Measurements from ENCODE around the gene RAD51B. TPM values are rescaled to one million over a fixed set of nuclear protein-coding genes. Genes with fewer than 3 reads are reported as not detected.

The RAD51B gene
- total and polyA plus RNA-seq, 2 donors (not counting 1 experiment from before 2014, with no cell fraction given): 4.6 to 16.3 TPM

DNA sequence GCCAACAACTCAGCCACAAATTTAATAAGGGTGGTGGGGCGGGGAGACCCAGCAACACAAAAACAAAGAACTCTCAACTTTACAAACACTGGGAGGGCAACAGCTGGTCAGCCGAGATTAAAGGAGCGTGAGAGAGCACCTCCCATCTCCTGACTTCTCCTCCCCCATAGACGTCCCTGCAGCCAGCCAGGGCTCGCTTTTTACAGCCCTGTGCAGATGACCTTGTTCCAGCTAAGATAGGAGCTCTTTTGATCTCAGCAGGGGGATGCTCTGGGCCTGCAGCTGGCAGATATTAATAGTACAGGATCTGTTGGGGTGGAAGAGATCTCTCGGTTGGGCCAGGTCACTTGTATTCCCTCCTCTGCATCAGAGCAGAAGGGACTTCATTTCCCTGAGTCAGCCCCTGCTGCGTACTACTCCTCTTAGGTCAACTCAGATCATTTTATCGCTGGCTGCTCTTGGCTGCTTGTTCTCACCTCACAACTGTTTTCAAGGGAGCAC is 475.8 kb downstream of the RAD51B start:
- no peak overlapping the region for H3K27ac ChIP-seq (ENCODE audit: insufficient read depth, low read length)
- H3K9me3 ChIP-seq (ENCODE audit: control insufficient read depth, insufficient read depth, low read depth, low read length): no peaks in the 10 kb centered on the region
- no peak overlapping the region for H2AFZ ChIP-seq (ENCODE audit: low read length)
- TF ChIP-seq CTCF (conservative IDR thresholded peaks at IDR 0.05 in 1 of 2, IDR thresholded peaks at IDR 0.05 in 1 of 2; ENCODE audit: low read depth in 1 of 2, low read length in 2 of 2) (no peak), EZH2 (IDR thresholded peaks at IDR 0.05; ENCODE audit: low read length, missing control alignments) (no peak)
- no peaks in the 10 kb centered on the region for H3K79me2 ChIP-seq (ENCODE audit: control insufficient read depth, insufficient read depth, low read length)
- no peak for DNase-seq (ENCODE audit: low read depth in 2 of 2)
- no peaks in the 10 kb centered on the region for H3K4me1 ChIP-seq (ENCODE audit: control insufficient read depth, extremely low read depth, insufficient read depth, low read length)
- H3K9ac ChIP-seq (ENCODE audit: insufficient read depth, low read length): no peak overlapping the region
- no peaks in the 10 kb centered on the region for H4K20me1 ChIP-seq (ENCODE audit: control insufficient read depth, extremely low read depth, insufficient read depth, low read length)
- H3K36me3 ChIP-seq (ENCODE audit: control insufficient read depth, insufficient read depth, low read length): no peaks in the 10 kb centered on the region
- no peaks in the 10 kb centered on the region for H3K27me3 ChIP-seq (ENCODE audit: control insufficient read depth, insufficient read depth, low read length)
- no peak overlapping the region for H3K4me3 ChIP-seq (replicated peaks in 1 of 4; ENCODE audit: control extremely low read depth in 1 of 4, insufficient read depth in 1 of 4, low read depth in 3 of 4, low read length in 4 of 4)
- no peak overlapping the region for H3K4me2 ChIP-seq (ENCODE audit: extremely low read depth, insufficient read depth, low read length)

GRCh38 chr14:68297039-68297438 is 477.5 kb downstream of the RAD51B start:
- H3K9ac ChIP-seq (ENCODE audit: insufficient read depth, low read length): no peak overlapping the region
- peak in 1 of 2 donors; percentile 70 for DNase-seq (ENCODE audit: low read depth in 2 of 2)
- H3K79me2 ChIP-seq (ENCODE audit: control insufficient read depth, insufficient read depth, low read length): no peaks in the 10 kb centered on the region
- H4K20me1 ChIP-seq (ENCODE audit: control insufficient read depth, extremely low read depth, insufficient read depth, low read length): no peaks in the 10 kb centered on the region
- H3K4me1 ChIP-seq (ENCODE audit: control insufficient read depth, extremely low read depth, insufficient read depth, low read length): no peaks in the 10 kb centered on the region
- no peaks in the 10 kb centered on the region for H3K27me3 ChIP-seq (ENCODE audit: control insufficient read depth, insufficient read depth, low read length)
- H3K27ac ChIP-seq (ENCODE audit: insufficient read depth, low read length): no peak overlapping the region
- no peak overlapping the region for H2AFZ ChIP-seq (ENCODE audit: low read length)
- no peaks in the 10 kb centered on the region for H3K9me3 ChIP-seq (ENCODE audit: control insufficient read depth, insufficient read depth, low read depth, low read length)
- no peak overlapping the region for H3K4me2 ChIP-seq (ENCODE audit: extremely low read depth, insufficient read depth, low read length)
- H3K36me3 ChIP-seq (ENCODE audit: control insufficient read depth, insufficient read depth, low read length): no peaks in the 10 kb centered on the region
- H3K4me3 ChIP-seq (replicated peaks in 1 of 4; ENCODE audit: control extremely low read depth in 1 of 4, insufficient read depth in 1 of 4, low read depth in 3 of 4, low read length in 4 of 4): no peak overlapping the region
- TF ChIP-seq EZH2 (IDR thresholded peaks at IDR 0.05; ENCODE audit: low read length, missing control alignments) (no peak), CTCF (conservative IDR thresholded peaks at IDR 0.05 in 1 of 2, IDR thresholded peaks at IDR 0.05 in 1 of 2; ENCODE audit: low read depth in 1 of 2, low read length in 2 of 2) (no peak)

DNA sequence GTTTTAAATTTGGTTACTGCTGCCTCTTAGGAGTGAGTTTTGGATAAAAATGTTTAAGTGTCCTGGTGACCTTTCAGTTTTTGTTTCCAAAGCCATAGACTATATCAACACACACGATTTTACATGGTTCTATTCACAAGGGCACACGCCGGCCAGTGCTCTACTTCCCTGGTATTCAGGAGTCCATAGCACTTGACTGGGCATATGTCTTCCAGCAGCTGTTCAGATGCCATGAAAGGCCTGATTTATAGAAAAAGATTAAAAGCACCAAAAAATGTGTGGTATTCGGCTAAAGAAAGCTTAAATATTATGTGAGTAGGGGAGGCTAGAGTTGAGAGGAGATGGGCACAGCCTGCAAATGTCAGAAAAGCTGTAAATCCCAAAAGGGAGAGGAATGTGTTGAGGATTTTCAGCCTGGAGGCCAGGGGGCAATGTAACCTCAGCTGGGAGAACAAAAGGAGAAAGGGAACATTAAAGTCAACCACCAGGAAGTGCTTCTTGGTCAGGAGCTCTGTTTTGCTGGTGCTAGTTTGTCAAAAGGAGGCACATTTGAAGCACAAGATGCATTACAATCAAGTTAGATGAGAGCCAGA is 478.4 kb downstream of the RAD51B start:
- Histone ChIP-seq H3K4me2 (ENCODE audit: extremely low read depth, insufficient read depth, low read length) (no peak overlapping the region), H3K4me3 (replicated peaks in 1 of 4; ENCODE audit: control extremely low read depth in 1 of 4, insufficient read depth in 1 of 4, low read depth in 3 of 4, low read length in 4 of 4) (no peak overlapping the region), H3K27ac (ENCODE audit: insufficient read depth, low read length) (no peak overlapping the region), H4K20me1 (ENCODE audit: control insufficient read depth, extremely low read depth, insufficient read depth, low read length) (no peaks in the 10 kb centered on the region), H3K79me2 (ENCODE audit: control insufficient read depth, insufficient read depth, low read length) (no peaks in the 10 kb centered on the region), H3K27me3 (ENCODE audit: control insufficient read depth, insufficient read depth, low read length) (no peaks in the 10 kb centered on the region), H3K9me3 (ENCODE audit: control insufficient read depth, insufficient read depth, low read depth, low read length) (no peaks in the 10 kb centered on the region), H3K9ac (ENCODE audit: insufficient read depth, low read length) (no peak overlapping the region), H2AFZ (ENCODE audit: low read length) (no peak overlapping the region), H3K36me3 (ENCODE audit: control insufficient read depth, insufficient read depth, low read length) (no peaks in the 10 kb centered on the region), H3K4me1 (ENCODE audit: control insufficient read depth, extremely low read depth, insufficient read depth, low read length) (no peaks in the 10 kb centered on the region)
- peak; percentile 35 to 62 for DNase-seq (ENCODE audit: low read depth in 2 of 2)
- no peak for TF ChIP-seq EZH2 (IDR thresholded peaks at IDR 0.05; ENCODE audit: low read length, missing control alignments)
- peak; percentile 33 to 42 for TF ChIP-seq CTCF (conservative IDR thresholded peaks at IDR 0.05 in 1 of 2, IDR thresholded peaks at IDR 0.05 in 1 of 2; ENCODE audit: low read depth in 1 of 2, low read length in 2 of 2)
